Stimulated activated memory B cell treated with anti-CD40 and anti-IgM and Interleukin-4, amounts not matched to agents 10 μg/mL and 1 μg/mL and 100 μg/mL, for 72 hours (primary cell): ENCODE data around the gene RNF213.

Source experiments
- ATAC-seq: fragments of 150-1000 bp; cut with Tn5 transposase; 2 replicates; pipeline ENCODE4 v1.10.0; 2021
- H3K27ac Mint-ChIP-seq: one replicate; pipeline ENCODE4 v1.8.0; 2022; ENCODE audit warnings: mild to moderate bottlenecking, mixed read lengths
- H3K27me3 Mint-ChIP-seq: one replicate; pipeline ENCODE4 v1.8.0; 2022; ENCODE audit warnings: mixed read lengths
- H3K36me3 Mint-ChIP-seq: one replicate; pipeline ENCODE4 v1.8.0; 2022; ENCODE audit warnings: mixed read lengths
- H3K4me1 Mint-ChIP-seq: one replicate; pipeline ENCODE4 v1.8.0; 2022; ENCODE audit warnings: mixed read lengths
- H3K4me3 Mint-ChIP-seq: one replicate; pipeline ENCODE4 v1.8.0; 2022; ENCODE audit warnings: mild to moderate bottlenecking, moderate library complexity, mixed read lengths
- H3K9me3 Mint-ChIP-seq: one replicate; pipeline ENCODE4 v1.8.0; 2022; ENCODE audit warnings: mixed read lengths

RNF213 gene

DNA sequence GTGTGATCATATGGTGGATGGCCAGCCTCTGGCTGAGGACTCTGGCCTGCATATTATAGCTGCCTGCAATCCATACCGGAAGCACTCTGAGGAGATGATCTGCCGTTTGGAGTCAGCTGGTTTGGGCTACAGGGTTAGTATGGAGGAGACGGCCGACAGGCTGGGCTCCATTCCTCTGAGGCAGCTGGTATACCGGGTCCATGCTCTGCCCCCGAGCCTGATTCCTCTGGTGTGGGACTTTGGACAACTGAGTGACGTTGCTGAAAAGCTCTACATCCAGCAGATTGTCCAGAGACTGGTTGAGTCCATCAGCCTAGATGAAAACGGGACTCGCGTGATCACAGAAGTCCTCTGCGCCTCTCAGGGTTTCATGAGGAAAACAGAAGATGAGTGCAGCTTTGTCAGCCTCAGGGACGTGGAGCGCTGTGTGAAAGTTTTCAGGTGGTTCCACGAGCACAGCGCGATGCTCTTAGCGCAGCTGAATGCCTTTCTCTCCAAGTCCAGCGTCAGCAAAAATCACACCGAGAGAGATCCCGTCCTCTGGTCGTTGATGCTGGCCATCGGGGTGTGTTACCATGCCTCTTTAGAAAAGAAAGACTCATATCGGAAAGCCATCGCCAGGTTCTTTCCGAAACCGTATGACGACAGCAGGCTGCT is 85.3 kb downstream of the RNF213 start:
- Mint-ChIP-seq H3K36me3 (peaks cover 82% of the 10 kb centered on the region), H3K4me3 (no peak overlapping the region), H3K27me3 (no peaks in the 10 kb centered on the region), H3K27ac (no peak overlapping the region), H3K9me3 (no peaks in the 10 kb centered on the region), H3K4me1 (peaks cover 12% of the 10 kb centered on the region)
- no peak for ATAC-seq

DNA sequence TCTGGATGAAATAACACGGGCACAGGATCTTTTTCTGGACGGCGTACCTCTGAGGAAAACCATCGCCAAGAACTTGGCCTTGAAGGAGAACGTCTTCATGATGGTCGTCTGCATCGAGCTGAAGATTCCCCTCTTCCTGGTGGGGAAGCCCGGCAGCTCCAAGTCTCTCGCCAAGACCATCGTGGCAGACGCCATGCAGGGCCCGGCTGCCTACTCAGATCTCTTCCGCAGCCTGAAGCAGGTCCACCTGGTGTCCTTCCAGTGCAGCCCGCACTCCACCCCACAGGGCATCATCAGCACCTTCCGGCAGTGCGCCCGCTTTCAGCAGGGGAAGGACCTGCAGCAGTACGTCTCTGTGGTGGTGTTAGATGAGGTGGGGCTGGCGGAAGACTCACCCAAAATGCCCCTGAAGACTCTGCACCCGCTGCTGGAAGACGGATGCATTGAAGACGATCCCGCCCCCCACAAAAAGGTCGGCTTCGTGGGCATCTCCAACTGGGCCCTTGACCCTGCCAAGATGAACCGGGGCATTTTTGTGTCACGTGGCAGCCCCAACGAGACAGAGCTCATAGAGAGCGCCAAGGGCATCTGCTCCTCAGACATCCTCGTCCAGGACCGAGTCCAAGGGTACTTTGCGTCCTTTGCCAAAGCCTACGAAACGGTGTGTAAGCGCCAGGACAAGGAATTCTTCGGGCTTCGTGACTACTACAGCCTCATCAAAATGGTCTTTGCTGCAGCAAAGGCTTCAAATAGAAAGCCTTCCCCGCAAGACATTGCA is 86.0 kb downstream of the RNF213 start:
- Mint-ChIP-seq H3K36me3 (peaks cover 80% of the 10 kb centered on the region), H3K9me3 (no peaks in the 10 kb centered on the region), H3K27ac (no peak overlapping the region), H3K4me1 (peaks cover 12% of the 10 kb centered on the region), H3K27me3 (no peaks in the 10 kb centered on the region), H3K4me3 (no peak overlapping the region)
- no peak for ATAC-seq

DNA sequence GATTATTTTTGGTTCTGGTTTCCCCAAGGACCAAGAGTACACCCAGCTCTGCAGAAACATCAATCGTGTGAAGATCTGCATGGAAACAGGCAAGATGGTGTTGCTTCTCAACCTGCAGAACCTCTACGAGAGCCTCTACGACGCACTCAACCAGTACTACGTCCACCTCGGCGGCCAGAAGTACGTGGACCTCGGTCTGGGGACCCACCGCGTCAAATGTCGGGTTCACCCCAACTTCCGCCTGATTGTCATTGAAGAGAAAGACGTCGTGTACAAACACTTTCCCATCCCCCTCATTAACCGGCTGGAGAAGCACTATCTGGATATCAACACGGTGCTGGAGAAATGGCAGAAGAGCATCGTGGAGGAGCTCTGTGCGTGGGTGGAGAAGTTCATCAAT is 86.9 kb downstream of the RNF213 start:
- Mint-ChIP-seq H3K27ac (no peak overlapping the region), H3K27me3 (no peaks in the 10 kb centered on the region), H3K4me3 (no peak overlapping the region), H3K9me3 (no peaks in the 10 kb centered on the region), H3K4me1 (peaks cover 12% of the 10 kb centered on the region), H3K36me3 (peaks cover 88% of the 10 kb centered on the region)
- no peak for ATAC-seq

DNA sequence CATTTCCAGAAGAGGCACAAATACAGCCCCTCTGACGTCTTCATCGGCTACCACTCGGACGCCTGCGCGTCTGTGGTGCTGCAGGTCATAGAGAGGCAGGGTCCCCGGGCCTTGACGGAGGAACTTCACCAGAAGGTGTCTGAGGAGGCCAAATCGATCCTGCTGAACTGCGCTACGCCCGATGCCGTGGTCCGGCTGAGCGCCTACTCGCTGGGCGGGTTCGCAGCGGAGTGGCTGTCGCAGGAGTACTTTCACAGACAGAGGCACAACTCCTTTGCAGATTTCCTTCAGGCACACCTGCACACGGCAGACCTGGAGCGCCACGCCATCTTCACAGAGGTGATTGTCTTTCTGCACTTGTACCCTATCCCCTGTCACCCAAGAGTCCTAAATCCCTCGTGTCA is 87.3 kb downstream of the RNF213 start:
- Mint-ChIP-seq H3K9me3 (no peaks in the 10 kb centered on the region), H3K4me3 (no peak overlapping the region), H3K4me1 (peaks cover 12% of the 10 kb centered on the region), H3K27me3 (no peaks in the 10 kb centered on the region), H3K36me3 (peaks cover 91% of the 10 kb centered on the region), H3K27ac (no peak overlapping the region)
- ATAC-seq, result no peak

DNA sequence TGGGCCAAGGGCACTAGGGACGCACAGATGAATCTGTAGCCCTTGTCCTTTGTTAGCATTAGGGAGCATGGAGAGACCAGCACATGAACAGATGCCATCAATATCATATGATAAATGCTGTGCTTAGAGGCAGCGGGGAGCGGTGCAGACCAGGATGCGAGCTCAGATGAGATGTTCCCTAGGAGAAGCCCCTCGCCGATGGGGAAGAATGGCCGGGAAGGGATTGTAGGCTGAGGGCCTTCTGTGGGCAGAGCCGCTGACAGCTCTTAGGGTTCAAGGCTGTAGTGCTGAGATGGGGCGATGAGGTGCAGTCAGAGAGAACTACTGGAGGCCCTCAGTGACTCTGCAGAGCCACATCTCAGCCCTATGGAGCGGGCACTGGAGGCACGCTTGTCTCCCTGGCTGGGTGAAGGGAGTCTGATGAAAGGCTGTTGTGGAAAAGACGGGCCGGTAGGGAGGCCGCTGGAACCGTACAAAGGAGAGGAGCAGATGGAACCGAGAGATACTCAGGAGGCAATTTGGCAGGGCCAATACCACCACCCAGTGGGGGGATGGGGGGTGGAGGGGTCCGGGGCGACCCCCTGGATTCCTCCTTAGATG is 88.0 kb downstream of the RNF213 start:
- H3K4me1 Mint-ChIP-seq, result peaks cover 12% of the 10 kb centered on the region
- no peak overlapping the region for H3K27ac Mint-ChIP-seq
- peaks cover 91% of the 10 kb centered on the region for H3K36me3 Mint-ChIP-seq
- no peak for ATAC-seq
- H3K9me3 Mint-ChIP-seq, result no peaks in the 10 kb centered on the region
- H3K27me3 Mint-ChIP-seq, result no peaks in the 10 kb centered on the region
- H3K4me3 Mint-ChIP-seq, result no peak overlapping the region

DNA sequence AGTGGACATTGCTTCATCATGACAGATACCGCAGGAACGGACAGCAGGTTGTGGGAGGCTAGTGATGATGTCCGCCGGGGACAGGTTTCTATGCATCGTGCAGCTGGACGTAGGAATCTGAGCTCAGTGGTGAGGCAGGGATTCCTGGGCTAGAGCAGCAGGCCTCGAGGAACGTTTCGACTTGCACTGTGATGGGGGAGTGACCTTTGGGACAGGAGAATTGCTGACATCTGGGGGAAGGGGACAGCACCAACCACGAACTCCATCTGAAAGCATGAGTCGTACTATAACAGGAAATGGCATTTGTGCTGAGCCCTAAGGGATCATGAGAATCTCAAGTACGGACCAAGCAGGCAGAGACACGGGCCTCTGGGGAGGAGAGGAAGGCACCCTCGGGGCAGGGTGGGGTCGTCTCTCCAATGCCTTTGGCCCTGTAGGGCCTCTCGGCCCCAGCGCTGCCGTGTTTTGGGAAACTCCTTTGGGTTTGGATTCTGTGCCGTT is 88.5 kb downstream of the RNF213 start:
- Mint-ChIP-seq H3K27me3 (no peaks in the 10 kb centered on the region), H3K9me3 (no peaks in the 10 kb centered on the region), H3K36me3 (peaks cover 91% of the 10 kb centered on the region), H3K4me3 (no peak overlapping the region), H3K27ac (no peak overlapping the region), H3K4me1 (peaks cover 12% of the 10 kb centered on the region)
- ATAC-seq, result no peak

DNA sequence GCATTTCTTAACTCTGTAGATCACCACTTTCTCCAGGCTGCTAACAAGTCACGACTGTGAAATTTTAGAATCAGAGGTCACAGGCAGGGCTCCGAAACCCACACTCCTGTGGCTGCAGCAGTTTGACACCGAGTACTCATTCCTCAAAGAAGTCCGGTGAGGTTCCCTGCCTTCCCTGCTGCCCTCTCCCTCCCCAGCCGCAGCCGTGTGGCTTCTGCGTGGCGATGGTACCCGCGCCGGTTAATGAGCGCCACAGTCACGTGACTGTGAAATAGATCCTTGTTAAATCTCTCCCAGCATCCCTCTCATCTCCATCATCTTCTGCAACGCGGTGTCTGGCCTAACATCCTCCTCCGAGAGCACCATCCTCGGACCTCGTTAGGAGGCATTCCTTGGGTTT is 89.1 kb downstream of the RNF213 start:
- ATAC-seq, result no peak
- Mint-ChIP-seq H3K36me3 (peaks cover 89% of the 10 kb centered on the region), H3K4me1 (peaks cover 12% of the 10 kb centered on the region), H3K27ac (no peak overlapping the region), H3K9me3 (no peaks in the 10 kb centered on the region), H3K4me3 (no peak overlapping the region), H3K27me3 (no peaks in the 10 kb centered on the region)

DNA sequence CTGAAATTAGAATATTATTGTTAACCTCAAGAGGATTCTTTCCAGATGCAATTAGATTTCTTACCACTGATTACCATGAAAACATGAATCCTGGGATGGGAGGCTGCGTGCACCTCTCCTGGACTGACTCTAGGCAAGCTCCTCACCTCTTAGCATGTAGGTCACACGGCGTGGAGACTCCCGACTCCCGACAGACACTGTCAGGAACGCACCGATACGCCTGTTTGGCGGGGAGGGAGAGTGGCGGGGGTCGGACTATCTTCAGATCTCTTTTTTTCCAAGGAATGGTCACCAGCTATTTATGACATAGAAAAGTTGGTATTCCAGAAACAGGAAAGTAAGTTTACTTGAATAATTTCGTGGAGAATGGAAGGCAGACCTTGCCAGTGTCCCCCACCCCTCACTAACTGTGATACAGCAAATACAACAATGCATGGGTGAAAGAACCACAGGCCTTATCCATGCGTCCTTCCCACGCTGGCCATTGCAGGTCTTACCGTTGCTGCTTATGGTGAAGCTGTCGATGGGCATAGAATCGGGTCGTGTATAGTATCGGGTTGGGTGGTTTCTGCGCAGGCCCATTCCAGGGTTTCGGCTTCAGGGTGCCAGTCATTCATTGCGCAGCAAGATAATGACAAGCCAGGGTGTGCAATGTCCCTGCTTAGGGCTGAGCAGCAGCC is 91.7 kb downstream of the RNF213 start:
- no peak overlapping the region for H3K4me3 Mint-ChIP-seq
- no peaks in the 10 kb centered on the region for H3K27me3 Mint-ChIP-seq
- ATAC-seq, result no peak
- peaks cover 12% of the 10 kb centered on the region for H3K4me1 Mint-ChIP-seq
- H3K36me3 Mint-ChIP-seq, result peaks cover 88% of the 10 kb centered on the region
- H3K9me3 Mint-ChIP-seq, result no peaks in the 10 kb centered on the region
- no peak overlapping the region for H3K27ac Mint-ChIP-seq

DNA sequence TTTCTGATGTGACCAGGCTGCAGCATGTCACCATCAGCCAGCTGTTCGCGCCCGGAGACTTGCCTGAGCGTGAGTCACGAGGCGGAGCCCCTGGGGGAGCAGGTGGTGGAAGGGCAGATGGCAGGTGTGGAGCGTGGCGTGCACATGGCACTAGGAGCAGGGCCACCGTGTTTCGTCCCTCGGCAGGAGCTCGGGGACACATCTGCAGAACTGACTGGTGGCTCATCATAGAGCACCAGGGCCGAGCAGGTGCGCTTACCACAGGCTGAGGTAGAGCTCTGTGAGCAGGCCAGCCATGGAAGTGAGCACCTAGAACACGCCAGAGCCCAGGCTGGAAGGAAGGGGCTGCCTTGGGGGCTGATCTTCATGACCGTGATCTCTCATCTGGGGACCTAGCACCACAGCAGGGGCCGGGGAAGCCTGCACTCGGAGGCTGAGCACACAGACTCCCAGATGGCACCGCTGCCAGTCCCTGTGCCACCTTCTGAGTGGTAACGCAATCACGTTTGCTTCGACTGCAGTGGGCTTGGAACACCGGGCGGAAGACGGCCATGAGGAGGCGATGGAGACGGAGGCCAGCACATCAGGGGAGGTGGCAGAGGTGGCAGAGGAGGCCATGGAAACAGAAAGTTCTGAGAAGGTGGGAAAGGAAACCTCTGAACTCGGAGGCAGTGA is 92.5 kb downstream of the RNF213 start:
- Mint-ChIP-seq H3K4me3 (no peak overlapping the region), H3K36me3 (peaks cover 88% of the 10 kb centered on the region), H3K4me1 (peaks cover 12% of the 10 kb centered on the region)

DNA sequence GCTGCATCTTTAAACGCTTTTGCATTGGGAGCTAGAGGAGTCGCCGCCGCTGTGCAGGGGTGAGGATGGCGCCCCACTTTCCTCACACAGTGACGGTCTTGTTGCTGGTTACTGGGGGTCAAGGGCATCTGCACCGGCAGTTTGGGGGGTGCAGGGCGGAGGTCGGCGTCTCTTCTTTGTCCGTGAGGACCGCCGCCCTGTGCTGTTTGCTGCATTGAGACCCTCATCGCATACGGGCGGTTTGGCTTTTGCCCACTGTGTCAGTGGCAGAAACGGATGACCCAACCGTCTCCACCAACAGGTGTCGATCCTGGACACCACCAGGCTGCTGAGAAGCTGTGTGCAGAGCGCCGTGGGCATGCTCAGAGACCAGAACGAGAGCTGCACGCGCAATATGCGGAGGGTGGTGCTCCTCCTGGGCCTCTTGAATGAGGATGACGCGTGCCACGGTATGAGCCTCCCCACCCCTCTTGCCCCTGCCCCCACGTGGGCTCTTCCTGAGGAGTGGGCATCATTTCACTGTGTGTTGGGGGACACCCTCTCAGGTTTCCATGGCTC is 93.1 kb downstream of the RNF213 start:
- Mint-ChIP-seq H3K27me3 (no peaks in the 10 kb centered on the region), H3K9me3 (no peaks in the 10 kb centered on the region), H3K4me3 (no peak overlapping the region), H3K27ac (no peak overlapping the region), H3K4me1 (peaks cover 6% of the 10 kb centered on the region), H3K36me3 (peaks cover 88% of the 10 kb centered on the region)
- ATAC-seq, result no peak

More for the DNA sequence above, 92.5 kb downstream of the RNF213 start:
- Mint-ChIP-seq H3K27me3 (no peaks in the 10 kb centered on the region), H3K27ac (no peak overlapping the region), H3K9me3 (no peaks in the 10 kb centered on the region)
- no peak for ATAC-seq

DNA sequence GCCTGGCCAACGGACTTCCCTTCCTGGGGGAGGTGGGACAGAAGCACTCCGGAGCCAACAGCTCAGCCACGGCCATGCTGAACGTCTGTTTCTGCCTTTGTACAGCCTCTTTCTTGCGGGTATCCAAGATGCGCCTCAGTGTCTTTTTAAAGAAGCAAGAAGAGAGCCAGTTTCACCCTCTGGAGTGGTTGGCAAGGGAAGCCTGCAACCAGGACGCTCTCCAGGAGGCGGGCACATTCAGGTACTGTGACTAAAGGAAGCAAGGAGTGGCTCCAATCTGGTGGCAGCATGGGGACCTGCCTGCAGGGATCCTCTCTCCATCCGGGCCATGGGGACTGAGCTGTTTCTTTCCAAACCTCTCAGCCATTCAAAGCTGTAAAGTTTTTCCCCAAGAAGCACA is 93.7 kb downstream of the RNF213 start:
- Mint-ChIP-seq H3K27me3 (no peaks in the 10 kb centered on the region), H3K4me3 (no peak overlapping the region), H3K9me3 (no peaks in the 10 kb centered on the region), H3K36me3 (peaks cover 88% of the 10 kb centered on the region), H3K27ac (no peak overlapping the region), H3K4me1 (peaks cover under 1% of the 10 kb centered on the region)
- no peak for ATAC-seq

DNA sequence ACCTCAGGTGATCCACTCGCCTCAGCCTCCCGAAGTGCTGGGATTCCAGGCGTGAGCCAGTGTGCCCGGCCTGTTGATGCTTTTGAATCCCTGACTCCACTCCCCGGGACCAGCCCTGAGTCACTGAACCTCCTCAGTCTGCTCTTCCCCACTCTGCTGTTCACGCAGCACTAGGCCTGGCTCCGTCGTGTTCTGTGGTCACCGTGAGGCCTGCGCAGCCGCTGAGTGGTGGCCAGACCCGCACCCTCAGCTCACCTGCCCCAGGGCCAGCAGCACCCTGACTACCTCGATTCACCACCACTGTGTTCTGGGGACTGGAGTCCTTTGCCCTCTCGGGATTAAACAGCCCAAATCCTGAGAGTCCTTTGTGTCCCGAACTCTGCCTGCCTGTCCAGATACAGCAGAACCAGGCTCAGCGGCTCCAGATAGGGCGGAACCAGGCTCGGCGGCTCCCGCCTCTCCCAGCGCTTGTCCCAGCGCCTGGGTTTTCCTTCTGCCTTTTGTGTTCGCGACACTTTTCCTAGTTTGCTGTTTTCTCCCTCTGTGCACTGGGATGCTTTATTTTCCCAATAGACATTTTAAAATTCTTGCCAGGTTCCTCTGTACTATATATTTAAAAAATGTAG is 95.7 kb downstream of the RNF213 start:
- peaks cover 89% of the 10 kb centered on the region for H3K36me3 Mint-ChIP-seq
- ATAC-seq, result no peak
- H3K27ac Mint-ChIP-seq, result no peak overlapping the region
- no peaks in the 10 kb centered on the region for H3K27me3 Mint-ChIP-seq
- no peaks in the 10 kb centered on the region for H3K4me1 Mint-ChIP-seq
- H3K9me3 Mint-ChIP-seq, result no peaks in the 10 kb centered on the region
- no peak overlapping the region for H3K4me3 Mint-ChIP-seq

DNA sequence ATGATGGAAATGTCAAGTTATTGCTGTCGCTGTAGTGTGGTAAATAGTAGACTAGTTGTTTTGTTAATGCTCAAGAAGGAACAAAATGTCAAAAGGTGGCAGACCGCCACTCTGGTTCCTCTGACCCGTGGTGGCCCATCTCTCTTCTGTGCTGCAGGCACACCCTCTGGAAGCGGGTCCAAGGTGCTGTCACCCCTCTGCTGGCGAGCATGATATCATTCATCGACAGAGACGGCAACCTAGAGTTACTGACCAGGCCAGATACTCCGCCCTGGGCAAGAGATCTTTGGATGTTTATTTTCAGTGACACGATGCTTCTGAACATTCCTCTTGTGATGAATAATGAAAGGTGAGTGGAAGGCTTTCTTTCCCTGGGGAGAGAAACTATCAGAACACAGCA is 97.5 kb downstream of the RNF213 start:
- Mint-ChIP-seq H3K27ac (no peak overlapping the region), H3K27me3 (no peaks in the 10 kb centered on the region), H3K36me3 (peaks cover 88% of the 10 kb centered on the region), H3K4me1 (no peaks in the 10 kb centered on the region), H3K4me3 (no peak overlapping the region), H3K9me3 (peaks cover 3% of the 10 kb centered on the region)
- ATAC-seq, result no peak

DNA sequence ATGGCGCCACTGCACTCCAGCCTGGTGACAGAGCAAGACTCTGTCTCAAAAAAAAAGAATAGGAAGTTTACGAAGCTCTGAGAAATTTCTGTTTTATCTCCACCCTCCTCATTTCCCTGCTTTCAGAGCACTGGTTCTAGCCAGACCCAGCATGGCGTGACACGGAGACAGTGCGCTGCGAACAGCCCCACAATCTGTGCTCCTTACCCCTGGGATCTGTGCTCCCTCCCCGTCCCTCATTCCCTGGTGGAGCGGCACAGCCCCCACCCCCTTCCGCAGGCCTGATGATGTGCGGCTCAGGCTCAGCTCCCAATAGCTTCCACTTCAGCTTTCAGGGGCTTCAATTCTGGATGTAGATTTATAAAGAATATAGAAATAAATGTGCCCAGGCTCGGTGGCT is 98.2 kb downstream of the RNF213 start:
- peak overlapping the region; percentile 59 for H3K27ac Mint-ChIP-seq
- peaks cover 3% of the 10 kb centered on the region for H3K9me3 Mint-ChIP-seq
- no peaks in the 10 kb centered on the region for H3K27me3 Mint-ChIP-seq
- H3K36me3 Mint-ChIP-seq, result peaks cover 88% of the 10 kb centered on the region
- no peak for ATAC-seq
- no peaks in the 10 kb centered on the region for H3K4me1 Mint-ChIP-seq
- no peak overlapping the region for H3K4me3 Mint-ChIP-seq
